Mucosa of stomach (tissue), 1 donor: ENCODE data around the gene PROB1.

Source experiments
- H3K27me3 ChIP-seq: one replicate; pipeline ENCODE4 v1.7.0; 2013; ENCODE audit warnings: mild to moderate bottlenecking, low read length; ENCODE audit not compliant: control insufficient read depth, insufficient read depth
- H3K36me3 ChIP-seq: one replicate; pipeline ENCODE4 v1.7.0; 2013; ENCODE audit warnings: low read length; ENCODE audit not compliant: control insufficient read depth, insufficient read depth
- H3K4me1 ChIP-seq: one replicate; pipeline ENCODE4 v1.7.0; 2013; ENCODE audit warnings: mild to moderate bottlenecking, low read length; ENCODE audit not compliant: control insufficient read depth, insufficient read depth
- H3K4me3 ChIP-seq: one replicate; pipeline ENCODE4 v1.7.0; 2013; ENCODE audit warnings: low read length
- H3K9ac ChIP-seq: one replicate; pipeline ENCODE4 v1.7.0; 2013; ENCODE audit warnings: mild to moderate bottlenecking, low read length, moderate library complexity
- H3K9me3 ChIP-seq: one replicate; pipeline ENCODE4 v1.7.0; 2013; ENCODE audit warnings: mild to moderate bottlenecking, low read length, moderate library complexity; ENCODE audit not compliant: control insufficient read depth
- donor health status: Pancreatic carcinoma.

The PROB1 gene

DNA sequence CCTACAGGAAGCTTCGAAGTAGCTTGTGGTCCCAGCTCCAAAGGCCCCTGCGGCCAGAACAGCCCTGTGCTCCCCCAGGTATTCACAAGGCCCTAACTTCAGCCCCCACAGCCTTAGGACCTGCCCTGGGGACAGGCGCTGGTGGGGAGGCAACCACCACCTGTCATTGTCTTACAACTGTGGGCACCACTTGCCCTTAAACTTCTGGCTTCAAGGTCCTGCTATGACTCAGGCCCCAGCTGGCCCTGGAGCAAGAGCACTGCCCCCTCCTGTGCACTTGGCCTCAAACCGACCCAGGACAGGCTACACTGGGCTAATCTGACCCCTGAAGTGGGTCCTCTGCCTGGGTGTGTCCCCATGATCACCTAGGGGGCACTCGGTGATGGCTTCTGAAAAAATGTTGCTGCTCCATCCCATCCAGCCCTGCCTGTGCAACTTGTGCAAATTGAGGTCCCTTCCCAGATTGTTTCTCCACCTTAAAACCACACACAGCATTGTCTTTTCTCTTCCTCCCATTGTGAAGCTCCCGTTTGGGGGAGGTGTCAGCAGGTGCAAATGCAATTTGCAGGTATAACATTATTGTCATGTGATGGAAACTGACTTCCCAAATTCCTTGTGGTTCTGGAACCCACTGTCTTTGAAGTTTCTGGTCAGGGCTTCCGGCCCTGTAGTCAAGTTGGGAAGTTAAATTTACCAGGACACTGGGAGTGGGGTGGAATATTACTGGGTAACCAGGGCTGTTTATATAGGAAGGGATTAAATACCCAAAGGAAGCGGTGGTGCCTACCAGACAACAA, 1.1 kb upstream of the PROB1 start:
- H3K4me1 ChIP-seq: peaks cover 19% of the 10 kb centered on the region
- H3K9ac ChIP-seq: no peak overlapping the region
- no peak overlapping the region for H3K4me3 ChIP-seq

DNA sequence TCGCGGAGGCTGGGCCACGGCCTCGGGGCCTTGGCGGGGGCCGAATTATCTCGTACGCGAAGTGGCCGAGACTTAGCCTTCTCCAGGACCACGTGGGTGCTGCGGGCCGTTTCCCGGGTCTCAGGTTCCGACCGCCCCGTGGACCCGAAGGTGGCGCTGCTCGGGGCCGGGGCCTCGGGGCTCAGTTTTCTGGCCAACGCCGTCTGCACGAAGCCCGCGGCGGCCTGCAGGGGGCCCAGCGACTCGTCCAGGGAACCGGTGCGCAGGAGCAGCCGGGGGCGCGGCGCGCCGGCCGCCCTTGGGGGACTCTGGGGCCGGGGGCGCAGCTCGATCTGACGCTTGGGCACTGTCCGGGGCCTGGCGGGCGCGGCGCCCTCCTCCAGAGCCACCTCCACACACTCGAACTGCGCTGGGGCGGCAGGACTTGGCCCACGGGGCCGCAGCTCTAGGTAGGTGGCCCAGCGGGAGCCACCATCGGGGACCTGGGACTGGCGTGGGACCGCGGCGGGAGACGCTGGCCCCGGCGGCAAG, 716 bp downstream of the PROB1 start:
- Histone ChIP-seq H3K36me3 (no peaks in the 10 kb centered on the region), H3K4me1 (peaks cover 26% of the 10 kb centered on the region), H3K9ac (no peak overlapping the region), H3K27me3 (peaks cover 4% of the 10 kb centered on the region), H3K9me3 (no peaks in the 10 kb centered on the region), H3K4me3 (no peak overlapping the region)

More for the DNA sequence above, 1.1 kb upstream of the PROB1 start:
- no peaks in the 10 kb centered on the region for H3K36me3 ChIP-seq
- H3K9me3 ChIP-seq: no peaks in the 10 kb centered on the region
- peaks cover 4% of the 10 kb centered on the region for H3K27me3 ChIP-seq

- no peaks in the 10 kb centered on the region for H3K9me3 ChIP-seq
- H3K36me3 ChIP-seq: no peaks in the 10 kb centered on the region
- H3K4me3 ChIP-seq: peak overlapping the region; percentile 19
- peaks cover 31% of the 10 kb centered on the region for H3K4me1 ChIP-seq
- peaks cover 4% of the 10 kb centered on the region for H3K27me3 ChIP-seq
- peak overlapping the region; percentile 47 for H3K9ac ChIP-seq
Observed at GRCh38 chr5:139393497-139394122, 1.3 kb downstream of the PROB1 start.

- Histone ChIP-seq H3K4me3 (peak overlapping the region; percentile 19), H3K9me3 (no peaks in the 10 kb centered on the region), H3K4me1 (peaks cover 38% of the 10 kb centered on the region), H3K9ac (peak overlapping the region; percentile 47), H3K36me3 (no peaks in the 10 kb centered on the region), H3K27me3 (peaks cover 4% of the 10 kb centered on the region)
Observed at GRCh38 chr5:139392678-139393496, 2.0 kb downstream of the PROB1 start.

GRCh38 chr5:139392324-139392677, 2.6 kb downstream of the PROB1 start:
- H3K36me3 ChIP-seq: no peaks in the 10 kb centered on the region
- peak overlapping the region; percentile 36 for H3K4me3 ChIP-seq
- peak overlapping the region; percentile 70 for H3K9ac ChIP-seq
- H3K4me1 ChIP-seq: peaks cover 44% of the 10 kb centered on the region
- H3K9me3 ChIP-seq: no peaks in the 10 kb centered on the region
- peaks cover 4% of the 10 kb centered on the region for H3K27me3 ChIP-seq

GRCh38 chr5:139391570-139392323, 3.2 kb downstream of the PROB1 start:
- peak overlapping the region; percentile 36 for H3K4me3 ChIP-seq
- peaks cover 44% of the 10 kb centered on the region for H3K4me1 ChIP-seq
- H3K27me3 ChIP-seq: peaks cover 4% of the 10 kb centered on the region
- peak overlapping the region; percentile 70 for H3K9ac ChIP-seq
- no peaks in the 10 kb centered on the region for H3K9me3 ChIP-seq
- no peaks in the 10 kb centered on the region for H3K36me3 ChIP-seq

GRCh38 chr5:139390639-139391569, 4.0 kb downstream of the PROB1 start:
- Histone ChIP-seq H3K36me3 (no peaks in the 10 kb centered on the region), H3K4me3 (no peak overlapping the region), H3K9me3 (no peaks in the 10 kb centered on the region), H3K9ac (peak overlapping the region; percentile 70), H3K27me3 (peaks cover 4% of the 10 kb centered on the region), H3K4me1 (peaks cover 44% of the 10 kb centered on the region)

DNA sequence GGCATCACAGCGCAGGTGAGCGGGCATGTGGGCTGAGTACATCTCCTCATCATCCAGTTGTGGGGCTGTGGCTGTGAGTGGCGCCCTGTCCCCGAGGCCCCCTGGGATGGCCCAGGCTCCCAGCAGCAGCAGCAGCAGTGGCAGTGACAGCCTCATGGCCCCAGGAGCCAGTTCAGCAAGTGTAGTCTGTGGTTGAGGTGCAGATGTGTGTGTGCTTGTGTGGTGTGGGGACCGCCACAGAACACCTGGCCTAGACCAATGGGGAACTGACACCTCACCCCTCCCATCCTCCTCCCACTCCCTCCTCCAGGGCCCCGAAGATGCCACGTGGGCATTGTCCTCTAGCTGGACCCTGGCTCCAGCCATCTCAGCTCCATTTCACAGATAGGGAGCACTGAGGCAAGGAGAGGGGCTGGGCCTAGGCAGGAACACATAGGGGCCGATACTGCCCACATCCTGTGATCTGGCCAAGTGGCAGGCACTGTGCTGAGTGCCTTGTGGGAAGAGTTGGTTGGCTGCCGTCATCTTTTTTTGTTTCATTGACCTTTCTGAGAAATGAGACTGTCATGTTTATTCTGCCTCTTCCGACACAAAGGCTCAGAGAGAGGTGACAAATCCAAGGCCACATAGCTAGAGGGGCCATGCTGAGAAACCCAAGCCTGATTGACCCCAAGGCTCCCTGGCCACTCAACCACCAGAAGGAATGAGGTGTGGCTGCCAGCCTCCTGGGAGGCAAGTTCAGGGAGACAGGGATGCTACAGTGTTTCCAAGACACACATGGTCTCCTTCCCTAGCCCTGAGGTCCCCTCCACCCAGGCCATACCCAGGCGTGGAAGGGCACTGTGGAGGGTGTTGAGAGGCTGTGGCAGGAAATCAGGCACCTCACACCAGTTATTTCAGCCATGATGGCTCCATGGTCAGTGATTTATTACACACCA, 4.9 kb downstream of the PROB1 start, which contains the start of gene MZB1:
TSS of gene MZB1 (minus strand) at position 213 of the 938 bp plus-strand sequence. CDS start at position 156, 57 bp downstream.
- no peak within 1 kb of the TSS for H3K4me3 ChIP-seq
- no peaks in the 10 kb centered on the region for H3K9me3 ChIP-seq
- peaks cover 53% of the 10 kb centered on the region for H3K4me1 ChIP-seq
- peak within 1 kb of the TSS; percentile 70 for H3K9ac ChIP-seq
- no peaks in the 10 kb centered on the region for H3K36me3 ChIP-seq
- no peaks in the 10 kb centered on the region for H3K27me3 ChIP-seq

- H3K27me3 ChIP-seq: no peaks in the 10 kb centered on the region
- no peaks in the 10 kb centered on the region for H3K36me3 ChIP-seq
- no peaks in the 10 kb centered on the region for H3K9me3 ChIP-seq
- H3K4me3 ChIP-seq: no peak overlapping the region
- H3K9ac ChIP-seq: peak overlapping the region; percentile 68
- H3K4me1 ChIP-seq: peaks cover 65% of the 10 kb centered on the region
Observed at GRCh38 chr5:139388198-139388821, 6.6 kb downstream of the PROB1 start.
